CD4-positive, alpha-beta memory T cell (primary cell): Measurements from ENCODE around the gene VAV2. TPM values are rescaled to one million over a fixed set of nuclear protein-coding genes. Genes with fewer than 3 reads are reported as not detected.
A peak's percentile ranks its signal among the peaks of the same experiment; 100 is the strongest.

ENCODE experiments used
- CTCF ChIA-PET: fragments of 350-600 bp; sonication (Branson Sonifier 250); formaldehyde crosslinking; loops from one replicate; lab custom pipeline; 2021; ENCODE audit warnings: inconsistent platforms; ENCODE audit not compliant: partially characterized antibody; lab: Charles Lee
- POLR2A ChIA-PET: fragments of 350-600 bp; sonication (Branson Sonifier 250); formaldehyde crosslinking; loops from one replicate; lab custom pipeline; 2021; ENCODE audit not compliant: partially characterized antibody; lab: Charles Lee
- DNase-seq, 5 donors: peaks; one replicate each; pipeline versions ENCODE4 v3.0.0 to v3.0.0-alpha.2; 2020 to 2022; ENCODE audit warnings: mixed read lengths in 1 of 5
- H3K27ac ChIP-seq: one replicate; pipeline ENCODE4 v1.7.0; 2013; ENCODE audit warnings: low read depth, low read length
- H3K27me3 ChIP-seq: 2 replicates; pipeline ENCODE4 v1.7.0; 2013; ENCODE audit warnings: mild to moderate bottlenecking, low read length, moderate library complexity; ENCODE audit not compliant: insufficient read depth
- H3K36me3 ChIP-seq: 2 replicates; pipeline ENCODE4 v1.7.0; 2013; ENCODE audit warnings: mild to moderate bottlenecking, low read length, moderate library complexity; ENCODE audit not compliant: insufficient read depth
- H3K4me1 ChIP-seq: 2 replicates; pipeline ENCODE4 v1.7.0; 2013; ENCODE audit warnings: mild to moderate bottlenecking, low read length, moderate library complexity; ENCODE audit not compliant: insufficient read depth
- H3K4me3 ChIP-seq, 2 donors: one replicate each; pipeline ENCODE4 v1.7.0; 2013; ENCODE audit warnings: low read length in 2 of 2, mild to moderate bottlenecking in 1 of 2
- H3K9me3 ChIP-seq, 2 donors: one replicate each; pipeline ENCODE4 v1.7.0; 2013; ENCODE audit warnings: low read length in 2 of 2, control low read depth in 1 of 2; ENCODE audit not compliant: control insufficient read depth in 1 of 2
- H3K27ac Mint-ChIP-seq, 7 donors: one replicate each; pipeline ENCODE4 v1.8.0; 2020 to 2021; ENCODE audit warnings: mixed read lengths in 7 of 7, mild to moderate bottlenecking in 6 of 7, inconsistent platforms in 3 of 7, moderate library complexity in 3 of 7
- H3K27me3 Mint-ChIP-seq, 2 donors: one replicate each; pipeline ENCODE4 v1.8.0; 2020 to 2021; ENCODE audit warnings: mixed read lengths in 2 of 2
- H3K36me3 Mint-ChIP-seq, 2 donors: one replicate each; pipeline ENCODE4 v1.8.0; 2020 to 2021; ENCODE audit warnings: mixed read lengths in 2 of 2, inconsistent platforms in 1 of 2, mild to moderate bottlenecking in 1 of 2
- H3K4me1 Mint-ChIP-seq, 4 donors: one replicate each; pipeline ENCODE4 v1.8.0; 2020 to 2021; ENCODE audit warnings: mixed read lengths in 4 of 4, mild to moderate bottlenecking in 1 of 4
- H3K4me3 Mint-ChIP-seq, 8 donors: one replicate each; pipeline ENCODE4 v1.8.0; 2020 to 2021; ENCODE audit warnings: mixed read lengths in 8 of 8, mild to moderate bottlenecking in 7 of 8, moderate library complexity in 6 of 8, inconsistent platforms in 3 of 8
- H3K9me3 Mint-ChIP-seq, 8 donors: one replicate each; pipeline ENCODE4 v1.8.0; 2020 to 2021; ENCODE audit warnings: mixed read lengths in 8 of 8, mild to moderate bottlenecking in 5 of 8, inconsistent platforms in 3 of 8, moderate library complexity in 1 of 8
- intact Hi-C: fragments of 100-400 bp; cut with micrococcal nuclease; formaldehyde crosslinking; loops from one replicate; pipeline ENCODE4 v1.15.1; 2023
- polyA plus RNA-seq, 2 donors: library from polyadenylated mRNA; unstranded; fragments of 300-500 nt; fragmentation: Illumina TruSeq; gene quantifications; one replicate each; pipeline ENCODE4 v1.2.3, GENCODE V29; 2021
- total RNA-seq, 2 experiments: library from RNA; stranded (reverse); gene quantifications; one replicate each; pipeline ENCODE4 v1.2.3, GENCODE V29; 2021

VAV2 gene
- total and polyA plus RNA-seq, 4 experiments from 2014 or later, result 0.26 to 3.0 (median 1.0) TPM

- CTCF ChIA-PET, result no interaction called here
- Mint-ChIP-seq H3K4me1 (no peaks in the 10 kb centered on the region), H3K36me3 (no peaks in the 10 kb centered on the region), H3K27ac (no peak overlapping the region), H3K27me3 (no peaks in the 10 kb centered on the region), H3K9me3 (no peaks in the 10 kb centered on the region), H3K4me3 (no peak overlapping the region)
- H3K36me3 ChIP-seq, result no peaks in the 10 kb centered on the region
- intact Hi-C loops, result no loop called here
- no peak overlapping the region for H3K27ac ChIP-seq
- DNase-seq, result no peak
- H3K4me1 ChIP-seq, result no peaks in the 10 kb centered on the region
- no peaks in the 10 kb centered on the region for H3K27me3 ChIP-seq
- POLR2A ChIA-PET, result no interaction called here
- H3K4me3 ChIP-seq, result no peak overlapping the region
- no peaks in the 10 kb centered on the region for H3K9me3 ChIP-seq
These were observed 13.2 kb downstream of the VAV2 start for GRCh38 chr9:133978899-133979272.

GRCh38 chr9:133978226-133978898 lies 13.8 kb downstream of the VAV2 start:
- DNase-seq, result no peak
- Histone ChIP-seq H3K4me1 (no peaks in the 10 kb centered on the region), H3K27me3 (no peaks in the 10 kb centered on the region), H3K36me3 (no peaks in the 10 kb centered on the region), H3K9me3 (no peaks in the 10 kb centered on the region), H3K4me3 (no peak overlapping the region), H3K27ac (no peak overlapping the region)
- Mint-ChIP-seq H3K36me3 (no peaks in the 10 kb centered on the region), H3K27ac (peak overlapping the region in 1 of 7 donors; percentile 74), H3K27me3 (no peaks in the 10 kb centered on the region), H3K4me1 (peaks cover 0 to 4% (median 0%) of the 10 kb centered on the region in 4 donors), H3K9me3 (no peaks in the 10 kb centered on the region), H3K4me3 (peak overlapping the region in 1 of 8 donors; percentile 52)
- ChIA-PET CTCF (no interaction called here), POLR2A (no interaction called here)
- intact Hi-C loops, result no loop called here

GRCh38 chr9:133977421-133978201 lies 14.5 kb downstream of the VAV2 start:
- Mint-ChIP-seq H3K27ac (no peak overlapping the region), H3K27me3 (no peaks in the 10 kb centered on the region), H3K36me3 (no peaks in the 10 kb centered on the region), H3K9me3 (no peaks in the 10 kb centered on the region), H3K4me3 (peak overlapping the region in 1 of 8 donors; percentile 52), H3K4me1 (peaks cover 0 to 4% (median 0%) of the 10 kb centered on the region in 4 donors)
- no peaks in the 10 kb centered on the region for H3K9me3 ChIP-seq
- H3K4me3 ChIP-seq, result no peak overlapping the region
- no peak for DNase-seq
- H3K36me3 ChIP-seq, result no peaks in the 10 kb centered on the region
- H3K27ac ChIP-seq, result no peak overlapping the region
- no peaks in the 10 kb centered on the region for H3K4me1 ChIP-seq
- ChIA-PET CTCF (no interaction called here), POLR2A (no interaction called here)
- H3K27me3 ChIP-seq, result no peaks in the 10 kb centered on the region
- intact Hi-C loops, result no loop called here

- Histone ChIP-seq H3K27ac (no peak overlapping the region), H3K36me3 (no peaks in the 10 kb centered on the region), H3K4me3 (no peak overlapping the region), H3K9me3 (no peaks in the 10 kb centered on the region), H3K27me3 (no peaks in the 10 kb centered on the region), H3K4me1 (no peaks in the 10 kb centered on the region)
- no peak for DNase-seq
- H3K9me3 Mint-ChIP-seq, result no peaks in the 10 kb centered on the region
- ChIA-PET CTCF (no interaction called here), POLR2A (no interaction called here)
- H3K27me3 Mint-ChIP-seq, result no peaks in the 10 kb centered on the region
- no peak overlapping the region for H3K4me3 Mint-ChIP-seq
- peaks cover 0 to 4% (median 0%) of the 10 kb centered on the region in 4 donors for H3K4me1 Mint-ChIP-seq
- H3K36me3 Mint-ChIP-seq, result no peaks in the 10 kb centered on the region
- intact Hi-C loops, result no loop called here
- H3K27ac Mint-ChIP-seq, result no peak overlapping the region
These were observed 15.2 kb downstream of the VAV2 start for GRCh38 chr9:133976887-133977286.

- no peaks in the 10 kb centered on the region for H3K27me3 ChIP-seq
- no peaks in the 10 kb centered on the region for H3K36me3 ChIP-seq
- no peak overlapping the region for H3K4me3 Mint-ChIP-seq
- no peak overlapping the region for H3K27ac ChIP-seq
- H3K9me3 Mint-ChIP-seq, result no peaks in the 10 kb centered on the region
- ChIA-PET CTCF (no interaction called here), POLR2A (no interaction called here)
- no peaks in the 10 kb centered on the region for H3K27me3 Mint-ChIP-seq
- no peaks in the 10 kb centered on the region for H3K9me3 ChIP-seq
- H3K4me1 ChIP-seq, result no peaks in the 10 kb centered on the region
- peaks cover 0 to 4% (median 0%) of the 10 kb centered on the region in 4 donors for H3K4me1 Mint-ChIP-seq
- no peak overlapping the region for H3K4me3 ChIP-seq
- no peaks in the 10 kb centered on the region for H3K36me3 Mint-ChIP-seq
- H3K27ac Mint-ChIP-seq, result no peak overlapping the region
- no peak for DNase-seq
- intact Hi-C loops, result no loop called here
These were observed 15.8 kb downstream of the VAV2 start for GRCh38 chr9:133976191-133976861.

GRCh38 chr9:133975511-133975910 lies 16.6 kb downstream of the VAV2 start:
- H3K27ac ChIP-seq, result no peak overlapping the region
- no peaks in the 10 kb centered on the region for H3K4me1 ChIP-seq
- Mint-ChIP-seq H3K9me3 (no peaks in the 10 kb centered on the region), H3K27me3 (no peaks in the 10 kb centered on the region), H3K4me1 (peaks cover 0 to 4% (median 0%) of the 10 kb centered on the region in 4 donors), H3K27ac (no peak overlapping the region), H3K4me3 (no peak overlapping the region), H3K36me3 (no peaks in the 10 kb centered on the region)
- intact Hi-C loops, result no loop called here
- H3K9me3 ChIP-seq, result no peaks in the 10 kb centered on the region
- H3K36me3 ChIP-seq, result no peaks in the 10 kb centered on the region
- ChIA-PET CTCF (no interaction called here), POLR2A (no interaction called here)
- H3K27me3 ChIP-seq, result no peaks in the 10 kb centered on the region
- H3K4me3 ChIP-seq, result no peak overlapping the region
- no peak for DNase-seq

- H3K9me3 ChIP-seq, result no peaks in the 10 kb centered on the region
- ChIA-PET CTCF (no interaction called here), POLR2A (no interaction called here)
- no peak overlapping the region for H3K4me3 ChIP-seq
- H3K27ac ChIP-seq, result no peak overlapping the region
- intact Hi-C loops, result no loop called here
- no peak overlapping the region for H3K4me3 Mint-ChIP-seq
- DNase-seq, result no peak
- H3K36me3 Mint-ChIP-seq, result no peaks in the 10 kb centered on the region
- peaks cover 0 to 4% (median 0%) of the 10 kb centered on the region in 4 donors for H3K4me1 Mint-ChIP-seq
- H3K27me3 Mint-ChIP-seq, result no peaks in the 10 kb centered on the region
- H3K4me1 ChIP-seq, result no peaks in the 10 kb centered on the region
- no peaks in the 10 kb centered on the region for H3K27me3 ChIP-seq
- H3K27ac Mint-ChIP-seq, result no peak overlapping the region
- no peaks in the 10 kb centered on the region for H3K9me3 Mint-ChIP-seq
- H3K36me3 ChIP-seq, result no peaks in the 10 kb centered on the region
These were observed 17.3 kb downstream of the VAV2 start for GRCh38 chr9:133974631-133975341.
